Ureter (tissue), 1 donor: ENCODE results near the gene OR2V2. TPM values are rescaled to one million over a fixed set of nuclear protein-coding genes. Genes with fewer than 3 reads are reported as not detected.
"Not testable (repeated sequence)": the region's sequence is repeated elsewhere in the genome, so short reads cannot be mapped to it uniquely, and the experiment has no call there.

ENCODE experiments used
- DNase-seq: peaks from one replicate; pipeline ENCODE4 v3.0.0-alpha.2; 2020; ENCODE audit warnings: low spot score
- total RNA-seq: library from RNA; stranded (reverse); gene quantifications from one replicate; pipeline ENCODE4 v1.2.4, GENCODE V29; 2023
- donor health status: DM: yes; HTN: yes; CAD: no.

The OR2V2 gene
- total RNA-seq, 1 donor from 2014 or later = not detected

DNA sequence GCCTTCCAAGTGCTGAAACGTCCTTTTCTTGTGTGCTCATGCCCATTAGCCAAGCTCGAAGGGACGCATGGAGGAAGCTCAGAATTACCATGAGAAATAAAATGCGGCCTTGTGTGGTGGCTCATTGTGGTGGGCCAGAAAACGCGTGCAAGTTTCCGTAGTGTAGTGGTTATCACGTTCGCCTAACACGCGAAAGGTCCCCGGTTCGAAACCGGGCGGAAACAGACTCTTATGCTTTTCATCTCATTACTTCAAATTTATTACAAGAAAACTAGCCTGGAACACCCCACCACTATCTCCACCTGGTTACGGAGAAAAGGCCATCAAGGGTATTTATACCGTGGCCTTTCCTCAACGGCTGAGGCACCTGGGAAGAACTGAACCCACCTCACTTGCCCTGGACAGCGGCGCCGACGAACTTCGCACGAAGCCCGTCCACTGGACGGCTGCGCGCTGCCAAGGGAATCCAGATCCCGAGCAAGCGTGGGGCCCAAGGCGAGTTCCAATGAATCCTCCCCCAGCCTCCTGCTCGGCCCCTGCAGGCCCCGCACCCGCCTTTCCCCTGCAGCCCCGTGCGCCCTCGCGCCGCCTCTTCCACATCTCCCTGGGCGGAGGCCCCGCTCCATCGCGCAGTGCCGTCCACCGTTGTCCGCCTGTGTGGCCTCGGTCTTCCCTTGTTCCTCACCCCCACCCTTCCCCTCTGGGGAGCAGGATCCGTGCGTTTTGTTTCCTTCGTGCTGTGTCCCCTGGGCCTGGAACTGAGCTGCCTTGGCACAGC is 22.3 kb downstream of the OR2V2 start:
- DNase-seq = not testable (repeated sequence)

DNA sequence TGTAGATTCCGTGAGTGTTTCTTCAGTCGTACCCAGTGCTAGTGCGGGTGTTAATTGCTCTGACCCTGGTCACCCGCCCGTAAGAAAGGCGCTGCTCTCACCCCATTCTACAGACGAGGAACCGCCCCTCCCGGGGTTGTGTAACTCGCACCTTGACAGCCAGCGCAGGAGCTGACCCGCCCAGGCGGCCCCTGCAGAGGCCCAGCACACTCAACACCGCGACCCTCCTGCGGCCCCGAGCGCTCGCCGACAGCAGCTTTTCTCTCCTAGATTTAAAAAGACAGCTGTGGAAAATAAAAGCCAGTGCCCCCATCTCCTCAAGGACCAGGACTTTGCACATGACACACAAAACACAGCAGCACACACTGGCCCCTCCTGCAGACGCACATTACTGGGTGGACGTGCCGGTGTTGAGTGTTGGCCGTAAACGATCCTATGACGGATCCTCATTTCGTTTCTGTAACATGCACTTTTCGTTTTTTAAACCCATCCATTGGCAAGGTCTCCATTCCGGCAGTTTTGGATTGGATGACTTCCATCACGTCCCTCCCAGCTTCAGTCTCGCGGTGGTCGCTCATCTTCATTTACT is 22.9 kb downstream of the OR2V2 start:
- no peak for DNase-seq

DNA sequence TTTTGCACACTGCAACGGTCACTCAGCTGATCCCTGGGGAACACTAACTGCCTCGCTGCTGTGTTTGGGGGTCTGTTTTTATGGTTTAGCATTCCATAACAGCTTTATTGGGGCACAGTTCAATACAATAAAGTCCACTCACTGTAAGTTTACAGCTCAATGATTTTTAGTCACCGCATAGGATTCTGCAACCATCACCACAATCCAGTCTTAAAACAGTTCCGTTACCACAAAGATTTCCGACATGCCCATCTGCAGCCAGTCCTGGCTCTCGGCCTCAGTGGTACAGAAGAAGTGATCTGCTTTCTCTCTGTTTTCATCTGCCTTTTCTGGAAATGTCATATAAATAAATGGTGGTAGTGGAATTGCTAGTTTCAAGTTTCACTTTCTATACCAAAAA is 23.6 kb downstream of the OR2V2 start:
- no peak for DNase-seq

GRCh38 chr5:181171782-181172181 is 24.4 kb downstream of the OR2V2 start:
- DNase-seq = no peak

GRCh38 chr5:181173027-181173419 is 25.6 kb downstream of the OR2V2 start:
- DNase-seq = no peak

DNA sequence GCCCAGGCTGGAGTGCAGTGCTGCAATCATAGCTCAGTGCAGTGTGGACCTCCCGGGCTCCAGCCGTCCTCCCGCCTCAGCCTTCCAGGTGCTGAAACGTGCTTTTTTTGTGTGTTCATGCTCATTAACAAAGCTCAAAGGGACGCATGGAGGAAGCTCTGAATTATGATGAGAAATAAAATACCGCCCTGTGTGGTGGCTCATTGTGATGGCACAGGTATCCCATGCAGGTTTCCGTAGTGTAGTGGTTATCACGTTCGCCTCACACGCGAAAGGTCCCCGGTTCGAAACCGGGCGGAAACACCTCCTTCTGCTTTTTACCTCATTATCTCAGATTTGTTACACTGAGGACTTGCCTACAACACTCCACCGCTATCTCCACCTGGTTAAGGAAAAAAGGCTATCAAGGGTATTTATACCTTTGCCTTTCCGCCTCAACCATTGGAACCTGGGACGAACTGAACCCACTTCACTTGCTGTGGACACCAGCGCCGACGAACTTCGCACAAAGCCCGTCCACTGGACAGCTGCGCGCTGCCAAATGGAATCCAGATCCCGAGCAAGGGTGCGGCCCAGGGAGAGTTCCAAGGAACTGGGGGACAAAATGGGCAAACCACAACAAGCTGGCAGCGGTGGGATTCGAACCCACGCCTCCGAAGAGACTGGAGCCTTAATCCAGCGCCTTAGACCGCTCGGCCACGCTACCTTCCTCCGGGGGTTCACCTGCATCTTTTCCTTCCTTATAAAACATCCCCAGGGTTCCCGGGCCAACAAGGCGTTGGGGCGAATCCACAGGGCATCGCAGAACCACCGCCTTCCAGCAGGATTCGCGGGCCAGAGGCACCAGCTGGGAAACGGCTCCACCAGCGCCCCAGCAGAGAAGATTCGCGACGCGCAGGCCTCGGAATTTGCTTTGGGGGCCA is 26.3 kb downstream of the OR2V2 start:
- no peak for DNase-seq

GRCh38 chr5:181176254-181176952 is 29.0 kb downstream of the OR2V2 start:
- DNase-seq = no peak

- DNase-seq = not testable (repeated sequence)
Observed at GRCh38 chr5:181177559-181177958, 30.2 kb downstream of the OR2V2 start.

GRCh38 chr5:181181650-181182565 is 34.5 kb downstream of the OR2V2 start:
- peak; percentile 66 for DNase-seq

DNA sequence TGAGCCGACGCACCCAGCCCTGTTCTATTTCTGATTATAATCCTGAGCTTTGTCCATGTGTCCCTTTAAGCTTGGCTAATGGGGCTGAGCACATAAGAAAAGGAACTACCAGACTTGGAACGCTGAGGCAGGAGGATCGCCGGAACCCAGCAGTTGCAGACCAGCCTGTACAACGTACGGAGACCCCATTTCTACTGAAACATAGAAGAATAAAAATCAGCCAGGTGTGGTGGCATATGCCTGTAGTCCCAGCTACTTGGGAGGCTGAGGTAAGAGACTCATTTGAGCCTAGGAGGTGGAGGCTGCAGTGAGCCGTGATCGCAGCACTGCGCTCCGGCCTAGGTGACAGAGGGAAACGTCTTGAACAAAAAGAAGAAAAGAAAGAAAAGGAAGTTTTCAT is 35.3 kb downstream of the OR2V2 start:
- no peak for DNase-seq

DNA sequence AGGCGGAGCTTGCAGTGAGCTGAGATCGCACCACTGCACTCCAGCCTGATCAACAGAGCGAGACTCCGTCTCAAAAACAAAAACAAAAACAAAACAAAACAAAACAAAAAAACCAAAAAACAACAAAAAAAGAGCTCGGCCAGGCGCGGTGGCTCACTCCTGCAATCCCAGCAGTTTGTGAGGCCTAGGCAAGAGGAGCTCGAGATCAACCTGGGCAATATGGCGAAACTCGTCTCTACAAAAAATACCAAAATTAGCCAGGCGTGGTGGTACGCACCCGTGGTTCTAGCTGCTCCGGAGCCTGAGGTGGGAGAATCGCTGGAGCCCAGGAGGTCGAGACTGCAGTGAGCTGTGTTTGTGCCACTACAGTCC is 37.4 kb downstream of the OR2V2 start:
- DNase-seq = no peak

DNA sequence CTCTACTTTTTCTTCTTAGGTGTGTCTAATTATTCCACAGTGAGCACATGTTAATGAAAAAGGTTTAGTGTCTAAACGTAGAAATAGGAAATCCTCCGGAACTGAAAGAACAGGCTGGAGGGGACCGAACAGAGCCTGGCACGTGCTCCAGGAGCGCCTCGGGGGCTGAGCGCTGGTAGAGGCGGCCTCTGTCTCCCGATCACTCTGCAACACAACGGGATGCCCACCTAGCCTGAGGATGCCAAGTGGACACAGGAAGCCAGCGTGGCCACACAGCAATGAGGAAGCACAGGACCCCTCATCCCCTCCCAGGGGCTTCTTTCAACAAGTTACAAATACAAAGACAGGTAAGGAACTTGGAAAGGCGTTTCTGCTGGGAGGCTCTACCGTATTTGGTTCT is 38.2 kb downstream of the OR2V2 start:
- DNase-seq = no peak

- no peak for DNase-seq
Observed at GRCh38 chr5:181186022-181186421, 38.6 kb downstream of the OR2V2 start.

GRCh38 chr5:181186986-181187499 is 39.7 kb downstream of the OR2V2 start:
- no peak for DNase-seq

GRCh38 chr5:181187500-181188213 is 40.3 kb downstream of the OR2V2 start:
- DNase-seq = peak; percentile 84

DNA sequence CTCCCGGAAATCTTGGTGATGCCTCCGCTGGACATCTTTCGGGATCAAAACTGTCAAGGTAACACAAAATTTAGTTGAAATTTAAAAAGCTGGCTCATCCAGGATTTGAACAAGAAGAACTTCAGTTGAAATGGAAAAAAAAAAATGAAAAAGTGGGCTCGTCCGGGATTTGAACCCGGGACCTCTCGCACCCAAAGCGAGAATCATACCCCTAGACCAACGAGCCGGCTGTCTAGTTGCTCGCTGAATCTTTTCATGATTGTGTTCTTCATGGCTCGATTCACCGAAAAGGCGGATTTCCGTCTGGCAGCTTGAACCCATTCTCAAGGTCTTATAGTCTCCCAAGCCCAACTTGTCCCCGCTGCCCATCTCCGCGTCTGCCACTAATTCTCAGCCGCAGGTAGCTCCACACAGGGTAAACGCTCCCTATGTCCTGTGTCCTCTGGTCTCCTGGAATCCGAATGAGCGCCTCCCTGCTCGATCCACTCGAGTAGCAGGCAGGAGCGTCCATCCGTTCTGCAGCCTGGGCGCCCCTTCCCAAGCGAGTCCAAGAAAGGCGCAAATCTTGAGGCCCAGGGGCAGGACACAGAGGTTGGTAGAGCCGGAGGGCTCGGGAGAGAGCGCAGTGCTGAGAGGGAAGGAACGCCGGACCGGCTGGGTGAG is 41.4 kb downstream of the OR2V2 start:
- peak; percentile 90 for DNase-seq

GRCh38 chr5:181189363-181189961 is 42.1 kb downstream of the OR2V2 start:
- DNase-seq = no peak

- no peak for DNase-seq
Observed at GRCh38 chr5:181189962-181190710, 42.8 kb downstream of the OR2V2 start.
